GM18517 (cell line): ENCODE results near the gene RUNX3.

Experiments
- ATAC-seq: cut with Tn5 transposase; IDR thresholded peaks from one replicate; pipeline ENCODE4 v1.9.1; 2021; ENCODE audit warnings: mild to moderate bottlenecking, moderate library complexity; ENCODE audit not compliant: unreplicated experiment

RUNX3 gene

GRCh38 chr1:24948079-24948827 lies 18.2 kb upstream of the RUNX3 start:
- peak; percentile 8 for ATAC-seq

- peak; percentile 80 for ATAC-seq
Measured at GRCh38 chr1:24946861-24947658, 17.0 kb upstream of the RUNX3 start.

- no peak for ATAC-seq
Measured at GRCh38 chr1:24945354-24946326, 15.6 kb upstream of the RUNX3 start.

GRCh38 chr1:24944318-24944717 lies 14.2 kb upstream of the RUNX3 start:
- no peak for ATAC-seq

- ATAC-seq, result no peak
Measured at GRCh38 chr1:24942789-24943188, 12.7 kb upstream of the RUNX3 start.

GRCh38 chr1:24941564-24941963 lies 11.5 kb upstream of the RUNX3 start:
- no peak for ATAC-seq

- no peak for ATAC-seq
Measured at GRCh38 chr1:24940231-24940630, 10.2 kb upstream of the RUNX3 start.

GRCh38 chr1:24939675-24940193 lies 9.7 kb upstream of the RUNX3 start:
- no peak for ATAC-seq

- no peak for ATAC-seq
Measured at GRCh38 chr1:24939040-24939674, 9.1 kb upstream of the RUNX3 start.

- ATAC-seq, result no peak
Measured at GRCh38 chr1:24938276-24938675, 8.2 kb upstream of the RUNX3 start.

GRCh38 chr1:24936684-24937083 lies 6.6 kb upstream of the RUNX3 start:
- ATAC-seq, result no peak

GRCh38 chr1:24935615-24936484 lies 5.8 kb upstream of the RUNX3 start:
- no peak for ATAC-seq

GRCh38 chr1:24935196-24935526 lies 5.1 kb upstream of the RUNX3 start:
- no peak for ATAC-seq

GRCh38 chr1:24934310-24935195 lies 4.5 kb upstream of the RUNX3 start:
- ATAC-seq, result no peak

GRCh38 chr1:24933468-24933867 lies 3.4 kb upstream of the RUNX3 start:
- ATAC-seq, result no peak

- no peak for ATAC-seq
Measured at GRCh38 chr1:24932725-24933294, 2.7 kb upstream of the RUNX3 start.

GRCh38 chr1:24932284-24932683 lies 2.2 kb upstream of the RUNX3 start:
- ATAC-seq, result no peak
